Endometrial microvascular endothelial cells (primary cell): ENCODE measurements around the gene GZMB. TPM values are rescaled to one million over a fixed set of nuclear protein-coding genes. Genes with fewer than 3 reads are reported as not detected.
"Not testable (repeated sequence)": the region's sequence is repeated elsewhere in the genome, so short reads cannot be mapped to it uniquely, and the experiment has no call there.

ENCODE experiments used
- in situ Hi-C: cut with HindIII; loops from 2 replicates; pipeline ENCODE4 v1.10.0; 2017; ENCODE audit warnings: low sequenced_read_pairs, low pct_unique_long_range_greater_than_20kb; ENCODE audit errors: inconsistent ontology term
- total RNA-seq: library from RNA; depleted of rRNA; stranded (reverse); fragments of >200 nt; gene quantifications from one replicate; pipeline ENCODE4 v1.2.3, GENCODE V29; 2015; ENCODE audit errors: inconsistent ontology term

The GZMB gene
- total RNA-seq, 1 donor from 2014 or later = not detected

GRCh38 chr14:24632761-24633160 is 1.2 kb downstream of the GZMB start:
- in situ Hi-C loops = no loop called here

- in situ Hi-C loops = no loop called here
Measured at GRCh38 chr14:24632336-24632735, 1.7 kb downstream of the GZMB start.

GRCh38 chr14:24631749-24632335 is 2.1 kb downstream of the GZMB start:
- in situ Hi-C loops = no loop called here

DNA sequence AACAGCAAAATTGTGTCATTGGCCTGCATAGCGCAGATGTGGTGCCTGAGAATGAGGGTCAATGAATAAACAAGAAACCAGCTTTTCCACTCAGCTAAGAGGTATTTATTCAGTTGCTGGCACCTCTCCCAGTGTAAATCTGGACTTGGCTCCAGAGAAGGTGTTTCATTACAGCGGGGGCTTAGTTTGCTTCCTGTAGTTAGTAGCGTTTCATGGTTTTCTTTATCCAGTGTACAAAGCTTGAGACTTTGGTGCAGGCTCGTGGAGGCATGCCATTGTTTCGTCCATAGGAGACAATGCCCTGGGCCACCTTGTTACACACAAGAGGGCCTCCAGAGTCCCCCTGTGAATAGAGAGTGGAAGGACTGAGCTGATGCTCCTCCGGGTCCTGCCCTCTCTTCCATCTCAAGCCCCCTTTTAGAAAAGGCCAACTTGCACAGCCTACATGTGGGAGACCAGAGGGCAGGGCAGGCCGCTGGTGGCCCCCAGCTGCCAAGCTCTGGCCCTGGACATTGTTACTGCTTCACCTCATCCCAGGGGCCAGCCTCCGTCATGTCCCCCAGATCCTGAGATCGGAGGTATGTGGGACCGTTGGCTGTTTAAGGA is 3.0 kb downstream of the GZMB start:
- in situ Hi-C loops = no loop called here

- in situ Hi-C loops = no loop called here
Measured at GRCh38 chr14:24630087-24630871, 3.7 kb downstream of the GZMB start.

DNA sequence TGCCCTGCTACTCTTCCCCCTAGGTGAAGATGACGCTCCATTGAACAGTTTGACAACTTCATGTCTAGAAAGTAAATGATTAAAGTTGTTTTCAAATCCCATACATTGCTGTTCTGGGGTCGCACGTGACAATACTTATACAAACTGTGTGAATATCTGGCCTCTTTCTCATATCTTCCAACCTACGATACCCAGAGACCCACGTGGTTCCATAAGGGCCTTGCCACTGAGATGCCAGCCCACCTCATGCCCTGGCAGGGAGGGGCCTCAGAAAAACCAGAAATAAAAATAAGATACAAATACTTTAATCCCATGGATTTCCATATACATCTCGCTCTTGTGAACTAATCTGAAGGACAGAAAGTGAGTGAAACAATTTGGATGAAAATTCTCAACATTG is 4.5 kb downstream of the GZMB start:
- in situ Hi-C loops = no loop called here

DNA sequence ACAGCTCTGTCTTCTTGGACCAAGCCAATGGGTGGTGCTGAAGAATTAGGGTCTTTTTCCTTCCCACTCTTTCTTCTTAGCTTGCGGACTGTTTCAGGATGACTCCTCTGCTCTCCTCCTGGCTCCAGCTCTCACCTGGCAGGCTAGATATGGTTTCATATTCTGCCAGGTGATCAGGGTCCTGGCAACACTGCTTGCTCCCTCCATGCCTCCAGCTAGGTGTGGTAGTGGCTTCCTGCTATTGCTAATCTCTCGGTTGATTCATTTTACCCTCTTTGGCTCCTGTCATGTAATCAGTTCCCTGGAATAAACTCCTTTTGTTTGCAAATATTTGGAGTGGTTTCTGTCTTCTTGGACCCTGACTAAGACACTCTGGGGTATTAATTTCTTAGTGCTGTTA is 20.2 kb downstream of the GZMB start:
- in situ Hi-C loops = no loop called here

DNA sequence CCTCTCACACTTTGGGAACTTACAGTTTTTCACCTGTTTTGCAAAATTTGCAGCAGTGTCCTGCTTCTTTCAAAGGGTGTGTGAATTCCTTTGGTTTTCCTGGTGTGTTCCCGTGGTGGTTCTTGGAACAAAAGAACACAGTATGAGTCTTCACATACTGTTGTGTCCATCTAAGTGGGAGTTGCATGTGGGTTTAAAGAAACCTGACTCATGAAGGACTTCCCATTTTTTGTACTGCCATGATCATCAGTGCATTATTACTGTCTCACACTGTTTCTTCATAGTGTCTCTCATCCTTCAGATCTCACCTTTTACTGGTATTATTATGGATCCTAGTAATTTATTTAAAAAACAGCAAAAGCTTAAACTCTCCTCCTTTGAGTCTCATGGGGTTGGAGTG is 20.7 kb downstream of the GZMB start:
- in situ Hi-C loops = no loop called here

- in situ Hi-C loops = no loop called here
Measured at GRCh38 chr14:24612196-24612595, 21.8 kb downstream of the GZMB start.

DNA sequence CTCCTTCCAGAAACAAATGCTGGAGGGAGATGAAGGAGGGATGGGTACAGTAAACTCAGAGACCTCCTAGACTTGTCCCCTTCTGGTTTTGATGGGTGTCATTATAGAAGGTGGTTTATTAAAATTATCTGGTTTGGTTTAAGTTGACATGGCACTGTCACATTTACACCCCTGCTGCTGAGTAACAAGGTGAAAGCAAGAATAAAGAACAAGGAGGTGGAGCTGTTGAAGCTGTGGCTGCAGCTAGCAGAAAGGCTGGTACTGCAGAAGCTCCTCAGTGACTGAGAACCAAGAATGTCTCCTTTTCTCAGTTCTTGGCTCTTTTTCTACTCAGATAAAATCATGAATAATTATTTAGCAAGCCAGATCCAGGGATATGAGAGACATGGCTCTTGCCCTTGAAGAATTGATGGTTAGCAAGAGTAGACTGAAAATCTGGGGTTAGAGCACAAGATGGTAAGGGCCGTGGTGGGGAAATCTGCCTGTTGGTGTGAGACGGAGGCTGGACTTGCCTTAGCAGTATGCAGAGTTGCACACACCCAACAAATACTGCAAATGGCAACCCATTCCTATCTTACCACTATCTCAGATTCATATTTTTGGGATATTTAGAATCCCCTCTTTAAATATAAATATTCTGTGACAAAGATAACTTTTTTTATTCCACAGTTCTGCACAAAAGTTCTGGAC is 24.2 kb downstream of the GZMB start, which contains the start of gene GZMH:
Gene GZMH, minus strand, starts transcription at position 31 of the 690 bp plus-strand sequence. CDS start 72 bp downstream, outside the sequence.
- in situ Hi-C loops = no loop called here

GRCh38 chr14:24607635-24608514 is 26.1 kb downstream of the GZMB start:
- in situ Hi-C loops = no loop called here

GRCh38 chr14:24607081-24607480 is 26.9 kb downstream of the GZMB start:
- in situ Hi-C loops = no loop called here

DNA sequence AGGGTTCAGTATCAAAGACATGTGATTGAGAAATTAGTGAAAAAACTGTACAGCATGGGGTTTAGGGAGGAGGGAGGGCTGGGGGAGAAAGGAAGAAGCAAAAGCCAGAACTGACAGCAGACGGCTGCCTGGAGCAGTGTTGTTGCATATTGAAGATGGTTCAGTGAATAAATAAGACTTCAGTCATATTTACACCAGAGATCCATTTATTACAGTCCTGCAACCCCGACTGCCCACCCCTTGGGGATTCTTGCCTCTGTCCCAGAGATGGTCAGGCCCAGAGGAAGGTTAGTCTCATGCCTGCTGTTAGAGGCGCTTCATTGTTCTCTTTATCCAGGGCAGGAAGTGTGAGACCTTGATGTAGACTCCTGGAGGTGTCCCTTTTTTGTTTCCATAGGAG is 27.7 kb downstream of the GZMB start:
- in situ Hi-C loops = no loop called here

- in situ Hi-C loops = no loop called here
Measured at GRCh38 chr14:24605435-24606190, 28.4 kb downstream of the GZMB start.

DNA sequence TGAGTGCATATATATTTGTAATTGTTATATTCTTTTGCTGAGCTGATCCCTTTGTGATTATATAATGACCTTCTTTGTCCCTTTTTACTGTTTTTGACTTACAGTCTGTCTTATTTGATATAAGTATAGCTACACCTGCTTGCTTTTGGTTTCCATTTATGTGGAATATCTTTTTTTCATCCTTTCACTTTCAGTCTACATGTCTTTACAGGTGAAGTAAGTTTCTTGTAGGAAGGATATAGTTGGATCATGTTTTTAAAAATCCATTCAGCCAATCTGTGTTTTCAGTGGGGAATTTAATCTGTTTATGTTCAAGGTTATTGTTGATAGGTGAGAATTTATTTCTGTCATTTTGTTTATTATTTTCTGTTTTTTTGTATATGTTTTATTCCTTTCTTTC is 36.6 kb downstream of the GZMB start:
- in situ Hi-C loops = no loop called here

GRCh38 chr14:24595073-24595808 is 38.7 kb downstream of the GZMB start:
- in situ Hi-C loops = no loop called here

DNA sequence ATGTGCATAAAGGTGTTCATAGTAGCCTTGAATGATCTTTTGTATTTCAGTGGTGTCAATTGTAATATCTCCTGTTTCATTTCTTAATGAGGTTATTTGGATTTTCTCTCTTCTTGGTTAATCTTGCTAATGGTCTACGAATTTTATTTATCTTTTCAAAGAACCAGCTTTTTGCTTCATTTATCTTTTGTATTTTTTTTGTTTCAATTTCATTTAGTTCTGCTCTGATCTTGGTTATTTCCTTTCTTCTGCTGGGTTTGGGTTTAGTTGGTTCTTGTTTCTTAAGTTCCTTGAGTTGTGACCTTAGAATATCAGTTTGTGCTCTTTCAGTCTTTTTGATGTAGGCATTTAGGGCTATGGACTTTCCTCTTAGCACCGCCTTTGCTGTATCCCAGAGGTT is 43.0 kb downstream of the GZMB start:
- in situ Hi-C loops = not testable (repeated sequence)
